GM21723 (cell line): ENCODE data around the gene NOD2.

Source experiments
- ATAC-seq: cut with Tn5 transposase; IDR thresholded peaks from one replicate; pipeline ENCODE4 v1.9.1; 2021; ENCODE audit warnings: mild to moderate bottlenecking, moderate library complexity; ENCODE audit not compliant: unreplicated experiment

NOD2 gene

GRCh38 chr16:50741225-50741780 is 47.9 kb downstream of the NOD2 start:
- peak; percentile 3 for ATAC-seq

- peak; percentile 94 for ATAC-seq
Observed at GRCh38 chr16:50741781-50742575, 48.6 kb downstream of the NOD2 start, which contains the start of gene CYLD. Gene CYLD, plus strand, starts transcription at chr16:50742086. Its CDS starts 7,613 bp downstream, at chr16:50749699.

GRCh38 chr16:50742576-50743200 is 49.3 kb downstream of the NOD2 start:
- peak; percentile 15 for ATAC-seq

- no peak for ATAC-seq
Observed at GRCh38 chr16:50743581-50744225, 50.3 kb downstream of the NOD2 start.

- no peak for ATAC-seq
Observed at GRCh38 chr16:50744881-50745280, 51.5 kb downstream of the NOD2 start.

GRCh38 chr16:50745940-50746339 is 52.5 kb downstream of the NOD2 start:
- no peak for ATAC-seq

GRCh38 chr16:50747207-50747956 is 54.0 kb downstream of the NOD2 start:
- peak; percentile 70 for ATAC-seq

- ATAC-seq, result no peak
Observed at GRCh38 chr16:50751528-50751927, 58.1 kb downstream of the NOD2 start.

- ATAC-seq, result no peak
Observed at GRCh38 chr16:50752471-50753235, 59.2 kb downstream of the NOD2 start.

- no peak for ATAC-seq
Observed at GRCh38 chr16:50756473-50756872, 63.1 kb downstream of the NOD2 start.

GRCh38 chr16:50761267-50761666 is 67.9 kb downstream of the NOD2 start:
- no peak for ATAC-seq

GRCh38 chr16:50762241-50762640 is 68.8 kb downstream of the NOD2 start:
- ATAC-seq, result no peak

GRCh38 chr16:50763211-50763610 is 69.8 kb downstream of the NOD2 start:
- no peak for ATAC-seq

GRCh38 chr16:50765260-50765659 is 71.9 kb downstream of the NOD2 start:
- no peak for ATAC-seq

GRCh38 chr16:50765861-50766260 is 72.5 kb downstream of the NOD2 start:
- no peak for ATAC-seq

GRCh38 chr16:50767197-50767596 is 73.8 kb downstream of the NOD2 start:
- ATAC-seq, result no peak

GRCh38 chr16:50771366-50771765 is 78.0 kb downstream of the NOD2 start:
- ATAC-seq, result no peak

GRCh38 chr16:50774405-50774804 is 81.0 kb downstream of the NOD2 start:
- ATAC-seq, result no peak

- no peak for ATAC-seq
Observed at GRCh38 chr16:50774960-50775359, 81.6 kb downstream of the NOD2 start.

GRCh38 chr16:50776037-50776436 is 82.6 kb downstream of the NOD2 start:
- ATAC-seq, result no peak
